OCI-LY7 (cell line): ENCODE measurements around the gene PRSS56. TPM values are rescaled to one million over a fixed set of nuclear protein-coding genes. Genes with fewer than 3 reads are reported as not detected.

ENCODE experiments used
- BruUV-seq: library from RNA; stranded (reverse); fragments of 400-500 nt; replicated peaks from 2 replicates; lab custom pipeline; 2021; lab: Mats Ljungman, UMichigan
- CTCF ChIA-PET: fragments of 300-600 bp; sonication (Branson Sonifier 250); formaldehyde crosslinking; loops from one replicate; lab custom pipeline; 2022; ENCODE audit warnings: antibody characterized with exemption; ENCODE audit not compliant: unreplicated experiment; lab: Charles Lee
- POLR2A ChIA-PET: fragments of 300-600 bp; sonication (Branson Sonifier 250); formaldehyde crosslinking; loops from one replicate; lab custom pipeline; 2022; ENCODE audit warnings: antibody characterized with exemption; lab: Charles Lee
- DNase-seq: peaks from one replicate; pipeline ENCODE4 v3.0.0-alpha.2; 2015; ENCODE audit warnings: low spot score
- H2AFZ ChIP-seq: fragments of 200-600 bp; sonication (generic), shearing (Covaris generic); 2 replicates; pipeline ENCODE4 v1.6.1; 2014; ENCODE audit warnings: mild to moderate bottlenecking, antibody characterized with exemption, low read length, moderate library complexity
- H3K27ac ChIP-seq: fragments of 200-600 bp; sonication (generic); 2 replicates; pipeline ENCODE4 v1.5.1; 2014; ENCODE audit warnings: mixed run types, low read depth, mild to moderate bottlenecking, moderate library complexity, low read length, inconsistent platforms; ENCODE audit not compliant: poor library complexity, severe bottlenecking
- H3K36me3 ChIP-seq: fragments of 200-600 bp; sonication (generic); 2 replicates; pipeline ENCODE4 v1.6.1; 2014; ENCODE audit warnings: mild to moderate bottlenecking, antibody characterized with exemption, low read length, moderate library complexity, mixed read lengths; ENCODE audit not compliant: insufficient read depth
- H3K4me1 ChIP-seq: fragments of 200-600 bp; sonication (generic); 2 replicates; pipeline ENCODE4 v1.5.1; 2014; ENCODE audit warnings: mild to moderate bottlenecking, low read length; ENCODE audit not compliant: insufficient read depth, poor library complexity, severe bottlenecking
- H3K4me2 ChIP-seq: fragments of 200-600 bp; sonication (generic); 2 replicates; pipeline ENCODE4 v1.6.1; 2014; ENCODE audit warnings: mild to moderate bottlenecking, low read length
- H3K4me3 ChIP-seq: fragments of 200-600 bp; sonication (generic); 2 replicates; pipeline ENCODE4 v1.5.1; 2014; ENCODE audit warnings: mild to moderate bottlenecking, low read depth, low read length; ENCODE audit not compliant: poor library complexity, severe bottlenecking
- H3K79me2 ChIP-seq: fragments of 200-600 bp; sonication (generic); 2 replicates; pipeline ENCODE4 v1.6.1; 2016; ENCODE audit warnings: low read depth, mild to moderate bottlenecking, low read length, moderate library complexity, mixed read lengths; ENCODE audit not compliant: insufficient read depth
- H3K9me2 ChIP-seq: fragments of 200-600 bp; sonication (generic); 2 replicates; pipeline ENCODE4 v1.6.1; 2016; ENCODE audit warnings: mild to moderate bottlenecking, low read length, mixed read lengths; ENCODE audit not compliant: insufficient read depth
- H3K9me3 ChIP-seq: fragments of 200-600 bp; sonication (generic); 2 replicates; pipeline ENCODE4 v1.6.1; 2014; ENCODE audit warnings: mild to moderate bottlenecking, mixed run types, low read length, mixed read lengths
- H4K20me1 ChIP-seq: fragments of 200-600 bp; sonication (generic); 2 replicates; pipeline ENCODE4 v1.6.1; 2014; ENCODE audit warnings: mild to moderate bottlenecking, antibody characterized with exemption, low read length, moderate library complexity, mixed read lengths; ENCODE audit not compliant: insufficient read depth
- CTCF ChIP-seq: fragments of 200-600 bp; sonication (generic); conservative IDR thresholded peaks from 2 replicates; pipeline ENCODE4 v1.5.1; 2014; ENCODE audit warnings: mild to moderate bottlenecking, antibody characterized with exemption, low read length, moderate library complexity, mixed read lengths
- EZH2phosphoT487 ChIP-seq: fragments of 200-600 bp; sonication (generic); IDR thresholded peaks from 2 replicates; pipeline ENCODE4 v1.6.1; 2018; ENCODE audit warnings: low read depth, borderline replicate concordance, mild to moderate bottlenecking, mixed run types, antibody characterized with exemption, low read length, moderate library complexity, mixed read lengths
- intact Hi-C: fragments of 100-400 bp; cut with micrococcal nuclease; formaldehyde crosslinking; loops from one replicate; pipeline ENCODE4 v1.10.0; 2022; ENCODE audit not compliant: unreplicated experiment
- total RNA-seq, 2 experiments: library from RNA; depleted of rRNA in 1 of 2; stranded (reverse); fragments of >200 nt in 1 of 2; shearing (Covaris generic) in 1 of 2; gene quantifications; 2 replicates each; pipeline ENCODE4 v1.2.3, GENCODE V29; 2014 to 2022

The PRSS56 gene
- total RNA-seq, 2 experiments from 2014 or later: not detected

DNA sequence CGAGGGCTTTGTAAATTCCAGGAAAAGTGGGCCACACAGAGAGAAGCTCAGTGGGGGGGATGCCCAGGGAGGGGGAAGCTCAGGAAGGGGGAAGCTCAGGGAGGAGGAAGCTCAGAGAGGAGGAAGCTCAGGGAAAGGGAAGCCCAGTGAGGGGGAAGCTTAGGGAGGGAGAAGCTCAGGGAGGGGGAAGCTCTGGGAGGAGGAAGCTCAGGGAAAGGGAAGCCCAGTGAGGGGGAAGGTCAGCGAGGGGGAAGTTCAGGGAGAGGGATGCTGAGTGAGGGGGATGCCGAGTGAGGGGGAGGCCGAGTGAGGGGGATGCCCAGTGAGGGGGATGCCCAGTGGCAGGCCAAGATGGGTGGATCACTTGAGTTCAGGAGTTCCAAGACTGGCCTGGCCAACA is 18.5 kb downstream of the PRSS56 start:
- intact Hi-C loops: no loop called here
- peaks cover 7% of the 10 kb centered on the region for H3K4me1 ChIP-seq
- no peaks in the 10 kb centered on the region for H3K9me2 ChIP-seq
- no TSS peak for BruUV-seq
- no peaks in the 10 kb centered on the region for H4K20me1 ChIP-seq
- CTCF ChIA-PET: no interaction called here
- no peak overlapping the region for H2AFZ ChIP-seq
- H3K27ac ChIP-seq: no peak overlapping the region
- H3K36me3 ChIP-seq: peaks cover 3% of the 10 kb centered on the region
- no peak overlapping the region for H3K4me3 ChIP-seq
- DNase-seq: no peak
- no peak overlapping the region for H3K4me2 ChIP-seq
- no peaks in the 10 kb centered on the region for H3K79me2 ChIP-seq
- H3K9me3 ChIP-seq: 0 out of 2 replicates have a peak, but pooled peaks cover 6% of the 10 kb centered on the region
- POLR2A ChIA-PET: interaction anchor here (0.6 kb wide), 2 partner anchors 255 to 777 kb away, joined by 4 to 6 read pairs; no protein-coding TSS in a partner anchor
- TF ChIP-seq CTCF (no peak), EZH2phosphoT487 (no peak)

DNA sequence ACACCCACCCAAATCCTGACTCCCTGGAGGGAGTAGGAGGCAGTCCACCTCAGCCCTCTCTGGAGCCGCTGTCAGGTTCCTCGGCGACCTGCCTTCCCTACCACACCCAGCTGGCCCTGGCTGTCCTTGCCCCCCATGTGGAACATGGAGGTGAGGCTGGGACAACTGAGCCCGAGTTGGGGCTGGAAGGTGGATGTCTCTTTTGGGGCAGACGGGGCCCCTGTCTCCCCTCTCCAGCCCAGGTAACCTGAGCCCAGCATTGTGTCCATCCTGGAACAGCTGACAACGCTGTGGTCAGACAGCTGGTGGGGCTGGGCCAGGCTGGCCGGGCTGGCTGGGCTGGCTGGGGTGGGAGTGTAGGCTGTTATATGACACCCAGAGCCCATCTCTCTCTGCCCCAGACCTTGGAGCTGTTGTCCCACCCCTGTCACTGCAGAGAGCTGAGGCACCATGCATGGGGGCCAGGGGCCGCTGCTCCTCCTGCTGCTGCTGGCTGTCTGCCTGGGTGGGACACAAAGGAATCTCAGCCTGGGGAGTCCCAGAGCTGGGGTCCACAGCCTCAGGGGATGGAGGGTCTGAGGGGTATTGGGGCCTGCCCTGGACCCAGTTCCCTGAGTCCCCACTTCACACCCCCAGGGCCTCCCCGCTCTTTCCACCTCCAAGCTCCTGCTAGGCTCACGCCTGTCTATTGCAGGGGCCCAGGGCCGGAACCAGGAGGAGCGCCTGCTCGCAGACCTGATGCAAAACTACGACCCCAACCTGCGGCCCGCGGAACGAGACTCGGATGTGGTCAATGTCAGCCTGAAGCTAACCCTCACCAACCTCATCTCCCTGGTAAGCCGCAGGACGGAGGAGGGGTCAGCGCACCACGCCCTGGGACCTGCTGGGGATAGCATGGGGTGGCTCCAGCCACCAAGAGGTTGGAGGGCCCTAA is 19.4 kb downstream of the PRSS56 start, which contains the start of gene CHRNG:
Gene CHRNG, plus strand, starts transcription at position 395 of the 934 bp plus-strand sequence. Its CDS starts 56 bp downstream, at position 451.
- Histone ChIP-seq H3K27ac (no peak within 1 kb of the TSS), H4K20me1 (no peaks in the 10 kb centered on the region), H3K9me3 (0 out of 2 replicates have a peak, but pooled peaks cover 6% of the 10 kb centered on the region), H3K4me3 (no peak within 1 kb of the TSS), H2AFZ (no peak within 1 kb of the TSS), H3K4me1 (peaks cover under 1% of the 10 kb centered on the region), H3K4me2 (no peak within 1 kb of the TSS), H3K36me3 (peaks cover 12% of the 10 kb centered on the region), H3K79me2 (no peaks in the 10 kb centered on the region), H3K9me2 (no peaks in the 10 kb centered on the region)
- intact Hi-C loops: no loop called here
- CTCF ChIA-PET: no interaction called here
- no peak for DNase-seq
- POLR2A ChIA-PET: no interaction called here
- TF ChIP-seq CTCF: no peak
- TF ChIP-seq EZH2phosphoT487: no peak
- BruUV-seq: no TSS peak
